ENCODE results near the gene SCTR.

GRCh38 chr2:119519057-119519408, 5.2 kb downstream of the SCTR start:
- TF ChIP-seq TAF1 (IDR thresholded peaks at IDR 0.05; ENCODE audit: borderline replicate concordance, low read depth, low read length) = no peak
- no peak for TF ChIP-seq POLR2A (IDR thresholded peaks at IDR 0.05; ENCODE audit: low read depth, low read length)
